Sigmoid colon (tissue), 7 donors: ENCODE data around the gene TTLL11. TPM values are rescaled to one million over a fixed set of nuclear protein-coding genes. Genes with fewer than 3 reads are reported as not detected.

ENCODE experiments used
- DNase-seq: peaks from one replicate; pipeline ENCODE4 v3.0.0-alpha.2; 2019
- H3K27ac ChIP-seq, 4 donors: fragments of 200-600 bp; sonication (generic); one replicate each; pipeline ENCODE4 v1.5.1; 2016 to 2019; ENCODE audit warnings: mild to moderate bottlenecking in 1 of 4
- H3K27me3 ChIP-seq, 3 donors: fragments of 200-600 bp; sonication (generic); one replicate each; pipeline ENCODE4 v1.5.1; 2019; ENCODE audit warnings: mild to moderate bottlenecking in 1 of 3
- H3K36me3 ChIP-seq, 4 donors: fragments of 200-600 bp; sonication (generic); one replicate each; pipeline ENCODE4 v1.5.1; 2016 to 2019
- H3K4me1 ChIP-seq, 4 donors: fragments of 200-600 bp; sonication (generic); one replicate each; pipeline ENCODE4 v1.5.1; 2017 to 2019
- H3K4me3 ChIP-seq, 4 donors: fragments of 200-600 bp; sonication (generic); one replicate each; pipeline ENCODE4 v1.5.1; 2017 to 2019; ENCODE audit warnings: mild to moderate bottlenecking in 2 of 4, moderate library complexity in 1 of 4
- H3K9me3 ChIP-seq, 4 donors: fragments of 200-600 bp in 3 of 4; sonication (generic) in 3 of 4; one replicate each; pipeline versions ENCODE4 v1.5.1 to v1.6.1; 2013 to 2019
- EP300 ChIP-seq, 4 donors: sonication (generic); formaldehyde crosslinking; IDR thresholded peaks; one replicate each; pipeline ENCODE4 v1.6.1; 2017; ENCODE audit warnings: antibody characterized with exemption in 4 of 4
- POLR2A ChIP-seq, 2 donors: fragments of 450-650 bp; IDR thresholded peaks; one replicate each; pipeline ENCODE4 v1.6.1; 2016; ENCODE audit warnings: antibody characterized with exemption in 2 of 2, mild to moderate bottlenecking in 2 of 2, moderate library complexity in 2 of 2
- POLR2AphosphoS5 ChIP-seq, 4 donors: sonication (generic); formaldehyde crosslinking; IDR thresholded peaks; one replicate each; pipeline ENCODE4 v1.6.1; 2017; ENCODE audit warnings: antibody characterized with exemption in 4 of 4
- WGBS, 2 donors: extraction: QIAGEN DNeasy Blood & Tissue Kit; methylation state at CpG; one replicate each; pipeline ENCODE4 v1.1.7; 2013; 5-methylcytosine and 5-hydroxymethylcytosine counted together
- intact Hi-C: fragments of 100-400 bp; cut with DNase I; formaldehyde crosslinking; loops from one replicate; pipeline ENCODE4 v1.15.1; 2023
- polyA plus RNA-seq, 3 donors: library from polyadenylated mRNA; stranded (reverse); fragments of 200-250 nt; gene quantifications; one replicate each; pipeline ENCODE4 v1.2.3, GENCODE V29; 2013
- total RNA-seq, 4 donors: library from RNA; depleted of rRNA; stranded (reverse); fragments of >200 nt; gene quantifications; one replicate each; pipeline ENCODE4 v1.1.0, GENCODE V29; 2016
- TF ChIP-seq, protein P1 (sequence below), 4 experiments: fragments of 450-650 bp in 3 of 4; fragments of 200-600 bp in 1 of 4; IDR thresholded peaks; one replicate each; pipeline ENCODE4 v1.5.1; 2016 to 2019; ENCODE audit warnings: antibody characterized with exemption in 4 of 4, mild to moderate bottlenecking in 3 of 4, moderate library complexity in 2 of 4
- donor health status: healthy with polysubstance abuse.
- donor health status: Bipolar disorder and iron deficiency.
- donor health status: healthy.

TTLL11 gene
- total and polyA plus RNA-seq, 7 donors, result 4.2 to 40.7 (median 27.6) TPM

DNA sequence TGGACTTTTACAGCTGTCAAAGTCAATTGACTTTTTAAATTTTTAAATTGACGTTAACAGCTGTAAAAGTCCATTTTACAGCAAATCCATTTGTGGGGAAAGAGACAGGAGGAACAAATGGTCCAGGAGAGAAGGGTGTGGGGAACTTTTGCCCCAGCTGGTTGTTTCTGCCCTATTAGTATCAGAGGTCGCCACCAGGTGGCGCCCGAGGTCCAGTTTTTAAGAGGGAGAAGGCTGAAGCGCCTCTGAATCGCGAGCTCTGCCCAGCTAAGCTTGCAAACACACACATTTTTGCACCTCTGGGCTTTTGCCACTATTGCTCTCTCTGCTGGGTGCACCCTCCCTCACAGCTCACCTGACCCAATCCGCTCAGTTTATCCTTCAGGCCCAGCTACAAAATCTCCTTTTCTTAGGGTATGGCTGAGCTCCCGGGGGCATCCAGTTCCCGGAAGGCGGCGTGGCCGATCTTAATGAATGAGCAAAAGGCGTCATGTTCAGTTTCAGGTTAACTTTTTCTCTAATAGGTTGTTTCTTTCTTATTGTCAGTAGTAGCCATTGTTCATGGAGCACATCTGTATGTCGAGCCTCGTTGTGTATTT lies 6.3 kb upstream of the TTLL11 start:
- Histone ChIP-seq H3K4me3 (no peak overlapping the region), H3K27ac (no peak overlapping the region), H3K4me1 (peaks cover 0 to 4% (median 4%) of the 10 kb centered on the region in 4 donors), H3K36me3 (no peaks in the 10 kb centered on the region), H3K27me3 (no peaks in the 10 kb centered on the region), H3K9me3 (no peaks in the 10 kb centered on the region)
- WGBS, 2 donors, result 33 to 41% methylated on average over 16 of the region's 16 CpGs
- TF ChIP-seq, protein P1, sequence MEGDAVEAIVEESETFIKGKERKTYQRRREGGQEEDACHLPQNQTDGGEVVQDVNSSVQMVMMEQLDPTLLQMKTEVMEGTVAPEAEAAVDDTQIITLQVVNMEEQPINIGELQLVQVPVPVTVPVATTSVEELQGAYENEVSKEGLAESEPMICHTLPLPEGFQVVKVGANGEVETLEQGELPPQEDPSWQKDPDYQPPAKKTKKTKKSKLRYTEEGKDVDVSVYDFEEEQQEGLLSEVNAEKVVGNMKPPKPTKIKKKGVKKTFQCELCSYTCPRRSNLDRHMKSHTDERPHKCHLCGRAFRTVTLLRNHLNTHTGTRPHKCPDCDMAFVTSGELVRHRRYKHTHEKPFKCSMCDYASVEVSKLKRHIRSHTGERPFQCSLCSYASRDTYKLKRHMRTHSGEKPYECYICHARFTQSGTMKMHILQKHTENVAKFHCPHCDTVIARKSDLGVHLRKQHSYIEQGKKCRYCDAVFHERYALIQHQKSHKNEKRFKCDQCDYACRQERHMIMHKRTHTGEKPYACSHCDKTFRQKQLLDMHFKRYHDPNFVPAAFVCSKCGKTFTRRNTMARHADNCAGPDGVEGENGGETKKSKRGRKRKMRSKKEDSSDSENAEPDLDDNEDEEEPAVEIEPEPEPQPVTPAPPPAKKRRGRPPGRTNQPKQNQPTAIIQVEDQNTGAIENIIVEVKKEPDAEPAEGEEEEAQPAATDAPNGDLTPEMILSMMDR (IDR thresholded peaks at IDR 0.05), result peak; percentile 47 to 88 (median 78)
- TF ChIP-seq POLR2A (IDR thresholded peaks at IDR 0.05), result no peak
- TF ChIP-seq EP300 (IDR thresholded peaks at IDR 0.05), result no peak
- TF ChIP-seq POLR2AphosphoS5 (IDR thresholded peaks at IDR 0.05), result no peak
- peak; percentile 92 for DNase-seq
- intact Hi-C loops, result loop anchor here (1.0 to 5.0 kb wide), 3 partner anchors 24 to 251 kb away; no protein-coding TSS in a partner anchor

DNA sequence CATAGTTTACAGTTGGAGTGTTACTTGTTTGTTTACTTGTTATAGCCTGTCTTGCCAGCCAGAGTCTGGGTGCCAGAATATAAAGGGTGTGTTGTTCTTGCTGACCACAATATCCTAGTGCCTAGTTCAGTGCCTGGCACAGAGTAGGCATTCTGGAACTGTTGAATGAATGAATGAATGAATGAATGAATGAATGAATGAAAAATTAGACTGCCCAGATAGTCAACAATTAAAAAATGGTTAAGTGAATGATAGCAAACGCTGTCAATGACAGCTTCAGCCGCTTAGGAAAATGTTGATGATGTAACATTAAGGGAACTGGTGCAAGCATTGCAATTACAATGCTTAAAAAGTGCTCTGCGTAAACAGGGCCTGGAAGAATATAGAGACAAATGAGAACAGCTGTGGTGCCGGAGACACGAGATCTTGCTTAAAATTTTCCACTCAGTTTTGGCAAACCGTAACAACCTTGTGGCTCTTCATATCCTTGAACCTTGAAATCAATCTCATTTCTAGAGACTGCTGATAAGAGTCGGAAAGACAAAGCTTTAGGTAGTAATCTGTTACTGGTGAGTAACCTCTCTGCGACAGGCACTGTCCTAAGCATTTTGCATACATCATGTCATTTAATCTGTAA lies 4.7 kb upstream of the TTLL11 start:
- no peak overlapping the region for H3K27ac ChIP-seq

DNA sequence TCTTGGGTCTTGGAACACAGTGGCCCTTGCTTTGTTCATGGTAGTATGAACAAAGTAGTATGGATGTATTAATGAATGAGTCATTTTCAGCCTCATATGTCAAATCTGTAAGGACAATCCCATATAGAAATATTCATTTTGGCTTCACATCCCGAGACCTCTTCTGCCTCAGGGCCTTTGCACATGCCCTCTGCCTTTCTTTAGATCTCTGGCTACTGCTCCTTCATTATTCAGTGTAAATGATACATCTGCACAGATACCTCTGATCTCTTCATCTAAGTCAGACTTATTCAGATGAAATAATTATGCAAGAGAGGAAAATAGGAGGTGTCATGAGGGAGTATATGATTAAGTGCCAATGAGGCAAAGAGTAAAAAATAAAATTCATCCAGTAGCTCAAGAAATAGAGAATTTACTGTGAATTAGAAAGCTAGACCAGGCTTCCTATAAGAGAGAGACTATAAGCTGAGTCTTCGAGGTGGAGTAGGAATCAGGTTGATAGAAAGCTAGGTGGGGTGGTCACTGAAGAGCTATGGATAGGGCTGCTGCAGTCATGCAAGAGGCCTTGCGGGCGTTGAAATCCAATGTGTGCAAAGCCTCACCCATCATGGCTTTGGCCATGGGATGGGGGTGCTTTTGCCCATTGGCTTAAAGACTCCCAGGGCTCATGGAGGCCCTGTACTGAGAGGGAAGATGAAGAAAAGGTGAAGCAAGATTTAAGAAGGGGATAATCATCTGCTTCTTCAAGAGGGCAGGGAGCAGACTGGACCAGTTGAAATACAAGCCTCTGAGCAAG lies 3.7 kb upstream of the TTLL11 start:
- no peaks in the 10 kb centered on the region for H3K36me3 ChIP-seq
- intact Hi-C loops, result loop anchor here (5.0 kb wide), 1 partner anchor 65 kb away; no protein-coding TSS in a partner anchor

More for the DNA sequence above, 4.7 kb upstream of the TTLL11 start:
- no peak for DNase-seq
- WGBS, 2 donors, result 37 to 70% methylated on average over 8 of the region's 8 CpGs
- Histone ChIP-seq H3K36me3 (no peaks in the 10 kb centered on the region), H3K4me3 (no peak overlapping the region), H3K9me3 (no peaks in the 10 kb centered on the region), H3K27me3 (no peaks in the 10 kb centered on the region), H3K4me1 (peaks cover 0 to 10% (median 8%) of the 10 kb centered on the region in 4 donors)
- TF ChIP-seq, protein P1 (IDR thresholded peaks at IDR 0.05), result no peak
- TF ChIP-seq POLR2AphosphoS5 (IDR thresholded peaks at IDR 0.05) (no peak), EP300 (IDR thresholded peaks at IDR 0.05) (no peak), POLR2A (IDR thresholded peaks at IDR 0.05) (no peak)
- intact Hi-C loops, result loop anchor here (5.0 kb wide), 1 partner anchor 65 kb away; no protein-coding TSS in a partner anchor

DNA sequence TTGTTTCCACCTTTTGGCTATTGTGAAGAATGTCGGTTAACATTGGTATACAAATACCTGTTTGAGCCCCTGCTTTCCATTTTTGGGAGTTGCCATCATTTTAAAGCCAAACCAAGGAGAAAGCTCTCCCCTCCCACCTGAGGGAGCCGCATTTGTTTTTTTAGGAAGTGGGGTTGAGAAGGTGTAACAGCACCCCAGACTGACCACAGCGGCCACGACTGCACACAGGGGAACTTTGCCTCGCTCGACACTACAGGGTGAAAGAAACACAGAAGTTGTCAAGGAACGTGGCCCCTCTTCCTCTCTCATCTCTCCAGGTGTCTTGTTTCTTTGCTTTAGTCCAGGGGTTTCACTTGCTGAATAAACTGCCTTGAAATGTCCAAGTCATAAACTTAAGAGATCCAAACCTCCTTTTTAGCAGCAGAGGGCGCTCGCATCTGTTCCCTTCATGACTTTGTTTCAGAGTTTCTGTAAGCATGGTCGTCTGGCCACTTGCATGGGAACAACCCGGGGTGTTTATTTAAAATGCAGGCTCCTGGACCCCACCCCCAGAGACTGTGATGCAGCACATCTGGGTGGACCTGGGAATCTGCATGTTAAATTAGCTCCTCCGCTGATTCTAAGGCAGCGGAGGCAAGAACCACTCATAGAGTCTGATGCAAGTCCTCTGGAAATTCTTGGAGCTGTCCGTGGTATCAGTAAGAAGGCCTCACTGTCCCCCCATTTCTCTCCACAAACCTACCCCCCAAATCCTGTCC lies 2.1 kb upstream of the TTLL11 start:
- no peak overlapping the region for H3K4me3 ChIP-seq
- peaks cover 0 to 34% (median 31%) of the 10 kb centered on the region in 4 donors for H3K4me1 ChIP-seq
- DNase-seq, result peak; percentile 21
- intact Hi-C loops, result loop anchor here (5.0 kb wide), 1 partner anchor 67 kb away; no protein-coding TSS in a partner anchor
- no peaks in the 10 kb centered on the region for H3K27me3 ChIP-seq
- TF ChIP-seq POLR2A (IDR thresholded peaks at IDR 0.05), result no peak
- TF ChIP-seq, protein P1 (IDR thresholded peaks at IDR 0.05), result peak in 3 of 4 experiments; percentile 35 to 39 (median 39)
- no peak overlapping the region for H3K27ac ChIP-seq
- H3K9me3 ChIP-seq, result no peaks in the 10 kb centered on the region
- no peaks in the 10 kb centered on the region for H3K36me3 ChIP-seq
- 21 to 25% methylated on average over 14 of the region's 14 CpGs for WGBS, 2 donors

More for the DNA sequence above, 3.7 kb upstream of the TTLL11 start:
- Histone ChIP-seq H3K27me3 (no peaks in the 10 kb centered on the region), H3K9me3 (no peaks in the 10 kb centered on the region), H3K4me3 (no peak overlapping the region), H3K27ac (no peak overlapping the region), H3K4me1 (peaks cover 0 to 18% (median 15%) of the 10 kb centered on the region in 4 donors)
- TF ChIP-seq EP300 (IDR thresholded peaks at IDR 0.05) (no peak), POLR2A (IDR thresholded peaks at IDR 0.05) (no peak), POLR2AphosphoS5 (IDR thresholded peaks at IDR 0.05) (no peak)
- TF ChIP-seq, protein P1 (IDR thresholded peaks at IDR 0.05), result no peak
- no peak for DNase-seq
- 79 to 82% methylated on average over 4 of the region's 4 CpGs for WGBS, 2 donors
